ENCODE measurements around the gene SYT12. TPM values are rescaled to one million over a fixed set of nuclear protein-coding genes. Genes with fewer than 3 reads are reported as not detected.

SYT12 gene
- total and polyA plus RNA-seq, 2 of the 13 experiments (the other 11 are each of a cell fraction or from before 2014, with no cell fraction given): 0.01 to 0.02 TPM

- ChIA-PET POLR2A (no interaction called here), CTCF (ENCODE audit: low intra/inter-chr PET ratio, low total read pairs) (no interaction called here)
- Histone ChIP-seq H3K9me3 (ENCODE audit: low read length) (no peaks in the 10 kb centered on the region), H3K79me2 (ENCODE audit: insufficient read depth, low read length) (no peaks in the 10 kb centered on the region), H4K20me1 (ENCODE audit: insufficient read depth, low read length) (no peaks in the 10 kb centered on the region), H3K27me3 (ENCODE audit: control insufficient read depth in 1 of 2, insufficient read depth in 2 of 2, low read length in 2 of 2) (peaks cover 0 to 4% of the 10 kb centered on the region in 2 experiments; a peak in 1 of 5 replicates), H3K9ac (ENCODE audit: insufficient read depth, low read depth, low read length) (no peak overlapping the region), H3K4me3 (replicated peaks in 1 of 3; ENCODE audit: insufficient read depth in 1 of 3, low read depth in 2 of 3, low read length in 3 of 3) (no peak overlapping the region), H3K36me3 (replicated peaks in 1 of 2; ENCODE audit: control insufficient read depth in 1 of 2, insufficient read depth in 2 of 2, low read length in 2 of 2) (no peaks in the 10 kb centered on the region), H3K4me2 (ENCODE audit: low read depth, low read length) (peak overlapping the region; percentile 23; the same call in 1 of the 2 replicates), H2AFZ (ENCODE audit: low read length) (no peak overlapping the region), H3K4me1 (ENCODE audit: insufficient read depth, low read length) (peaks cover 53% of the 10 kb centered on the region), H3K27ac (ENCODE audit: extremely low read length, insufficient read depth, low read length) (no peak overlapping the region)
- ATAC-seq (peak; percentile 21; the same call in 1 of the 3 replicates), FAIRE-seq (no peak), DNase-seq (ENCODE audit: low spot score) (peak; percentile 52)
- BruUV-seq (replicated peaks): no TSS peak
- TF ChIP-seq CEBPB (IDR thresholded peaks at IDR 0.05; ENCODE audit: borderline replicate concordance, low read depth, low read length): 0 out of 2 replicates have a peak, but pooled peaks have one; percentile 8
- TF ChIP-seq USF2 (IDR thresholded peaks at IDR 0.05; ENCODE audit: low read depth, low read length): peak; percentile 94
- TF ChIP-seq USF2 (CRISPR knock-in tag; IDR thresholded peaks at IDR 0.05; ENCODE audit: borderline replicate concordance): peak; percentile 77; the same call in 1 of the 2 replicates
- TF ChIP-seq NFYB (CRISPR knock-in tag; IDR thresholded peaks at IDR 0.05): peak; percentile 75
- TF ChIP-seq ZMYM4 (CRISPR knock-in tag; IDR thresholded peaks at IDR 0.05): peak; percentile 48; the same call in 1 of the 2 replicates
- peak; percentile 72 for TF ChIP-seq YY1 (IDR thresholded peaks at IDR 0.05; ENCODE audit: insufficient read depth, insufficient replicate concordance, low read depth, low read length)
- TF ChIP-seq GZF1 (CRISPR knock-in tag; IDR thresholded peaks at IDR 0.05): no peak
- TF ChIP-seq RAD51 (IDR thresholded peaks at IDR 0.05; ENCODE audit: borderline replicate concordance): peak; percentile 92
- peak; percentile 77 for TF ChIP-seq NFYC (CRISPR knock-in tag; IDR thresholded peaks at IDR 0.05)
- peak; percentile 73; the same call in 1 of the 2 replicates for TF ChIP-seq EHMT2 (IDR thresholded peaks at IDR 0.05; ENCODE audit: borderline replicate concordance, low read depth, low read length)
- peak; percentile 54; the same call in 1 of the 2 replicates for TF ChIP-seq LCORL (IDR thresholded peaks at IDR 0.05)
- TF ChIP-seq LCORL (CRISPR knock-in tag; IDR thresholded peaks at IDR 0.05): no peak
- no peak for TF ChIP-seq KDM1A (CRISPR knock-in tag; IDR thresholded peaks at IDR 0.05)
- TF ChIP-seq GATAD1 (CRISPR knock-in tag; IDR thresholded peaks at IDR 0.05): peak; percentile 47; the same call in 1 of the 2 replicates
- TF ChIP-seq ZNF362 (CRISPR knock-in tag; IDR thresholded peaks at IDR 0.05; ENCODE audit: borderline replicate concordance): peak; percentile 43; the same call in 1 of the 2 replicates
- TF ChIP-seq ZNF660 (CRISPR knock-in tag; IDR thresholded peaks at IDR 0.05; ENCODE audit: borderline replicate concordance, low read depth): no peak
- TF ChIP-seq PHF20 (CRISPR knock-in tag; IDR thresholded peaks at IDR 0.05): peak; percentile 53
- no peak for TF ChIP-seq ZNF569 (CRISPR knock-in tag; IDR thresholded peaks at IDR 0.05; ENCODE audit: borderline replicate concordance)
- TF ChIP-seq KAT8 (CRISPR knock-in tag; IDR thresholded peaks at IDR 0.05): peak; percentile 51; the same call in 1 of the 2 replicates
- intact Hi-C loops (cut with micrococcal nuclease; ENCODE audit: unreplicated experiment): no loop called here
- in situ Hi-C loops (cut with HindIII; ENCODE audit: extremely low pct_ligation_motif_present, low pct_unique_long_range_greater_than_20kb): no loop called here
- 64% methylated on average over 14 of the region's 14 CpGs for WGBS (ENCODE audit: low lambda C conversion rate)
Measured at GRCh38 chr11:67006029-67006884, 16.7 kb upstream of the SYT12 start.

Measured in HepG2 (cell line).